Activated CD8-positive, alpha-beta T cell treated with anti-CD3 and anti-CD28 coated beads for 36 hours (primary cell): ENCODE data around the gene IGF2BP1. TPM values are rescaled to one million over a fixed set of nuclear protein-coding genes. Genes with fewer than 3 reads are reported as not detected.

ENCODE experiments used
- ATAC-seq: fragments of 200-7000 bp; cut with Tn5 transposase; one replicate; pipeline ENCODE4 v1.10.0; 2021; ENCODE audit warnings: mild to moderate bottlenecking, moderate library complexity
- CTCF ChIA-PET: fragments of 350-600 bp; sonication (Branson Sonifier 250); formaldehyde crosslinking; loops from one replicate; lab custom pipeline; 2021; ENCODE audit warnings: antibody characterized with exemption; lab: Charles Lee
- POLR2A ChIA-PET: fragments of 350-600 bp; sonication (Branson Sonifier 250); formaldehyde crosslinking; loops from one replicate; lab custom pipeline; 2021; ENCODE audit warnings: antibody characterized with exemption; lab: Charles Lee
- DNase-seq: peaks from one replicate; pipeline ENCODE4 v3.0.0-alpha.2; 2020
- H3K27ac Mint-ChIP-seq: one replicate; pipeline ENCODE4 v1.8.0; 2021; ENCODE audit warnings: mild to moderate bottlenecking, mixed read lengths
- H3K27me3 Mint-ChIP-seq: one replicate; pipeline ENCODE4 v1.8.0; 2021; ENCODE audit warnings: mixed read lengths
- H3K36me3 Mint-ChIP-seq: one replicate; pipeline ENCODE4 v1.8.0; 2021; ENCODE audit warnings: low read depth, mixed read lengths
- H3K4me1 Mint-ChIP-seq: one replicate; pipeline ENCODE4 v1.8.0; 2021; ENCODE audit warnings: low read depth, mixed read lengths
- H3K4me3 Mint-ChIP-seq: one replicate; pipeline ENCODE4 v1.8.0; 2021; ENCODE audit warnings: mild to moderate bottlenecking, moderate library complexity, mixed read lengths
- H3K9me3 Mint-ChIP-seq: one replicate; pipeline ENCODE4 v1.8.0; 2021; ENCODE audit warnings: mixed read lengths
- intact Hi-C: fragments of 100-400 bp; cut with micrococcal nuclease; formaldehyde crosslinking; loops from one replicate; pipeline ENCODE4 v1.10.0; 2022
- total RNA-seq, 2 experiments: library from RNA; stranded (reverse); gene quantifications; one replicate each; pipeline ENCODE4 v1.2.3, GENCODE V29; 2021
- TF ChIP-seq, protein P1 (sequence below): fragments of 200-600 bp; IDR thresholded peaks from one replicate; pipeline ENCODE4 v1.8.0; 2022; ENCODE audit warnings: antibody characterized with exemption, mild to moderate bottlenecking

IGF2BP1 gene
- total RNA-seq, 2 experiments from 2014 or later, result 0.18 to 0.51 TPM

DNA sequence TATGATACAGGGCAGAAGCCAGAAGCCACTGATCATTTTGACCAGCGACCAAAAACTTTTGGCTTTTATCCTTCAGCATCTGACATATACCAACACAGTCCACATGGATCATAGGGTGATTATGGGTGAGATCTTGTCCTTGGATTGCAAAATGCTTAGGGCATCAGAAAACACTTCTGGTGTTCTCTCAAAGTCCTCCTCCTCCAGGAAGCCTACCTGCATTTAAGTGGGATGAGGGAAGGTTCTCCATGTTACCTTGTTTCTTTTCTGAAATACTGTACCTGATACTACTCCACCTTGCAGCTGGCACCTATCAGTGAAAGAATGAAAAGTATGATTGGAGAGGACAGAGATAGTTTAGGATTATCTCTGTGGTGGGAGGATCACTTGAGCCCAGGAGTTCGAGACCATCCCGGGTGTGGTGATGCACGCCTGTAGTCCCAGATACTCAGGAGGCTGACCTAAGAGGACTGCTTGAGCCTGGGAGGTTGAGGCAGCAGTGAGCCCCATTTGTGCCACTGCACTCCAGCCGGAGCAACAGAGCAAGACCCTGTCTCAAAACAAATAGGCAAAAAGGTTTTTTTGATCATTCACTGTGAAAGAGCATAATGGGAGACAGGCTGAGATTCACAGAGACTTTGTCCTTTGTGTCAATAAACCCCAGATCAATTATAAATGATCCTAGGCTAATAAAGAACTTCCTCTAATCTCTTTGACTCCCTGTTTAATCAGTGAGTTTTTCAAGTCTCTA is 88.6 kb downstream of the IGF2BP1 start:
- ChIA-PET CTCF (no interaction called here), POLR2A (interaction anchor here (0.6 kb wide), 1 partner anchor 55 kb away, joined by 3 read pairs; no protein-coding TSS in a partner anchor)
- no peak overlapping the region for H3K4me3 Mint-ChIP-seq
- no peak for ATAC-seq
- DNase-seq, result no peak
- peaks cover 21% of the 10 kb centered on the region for H3K27me3 Mint-ChIP-seq
- TF ChIP-seq, protein P1, sequence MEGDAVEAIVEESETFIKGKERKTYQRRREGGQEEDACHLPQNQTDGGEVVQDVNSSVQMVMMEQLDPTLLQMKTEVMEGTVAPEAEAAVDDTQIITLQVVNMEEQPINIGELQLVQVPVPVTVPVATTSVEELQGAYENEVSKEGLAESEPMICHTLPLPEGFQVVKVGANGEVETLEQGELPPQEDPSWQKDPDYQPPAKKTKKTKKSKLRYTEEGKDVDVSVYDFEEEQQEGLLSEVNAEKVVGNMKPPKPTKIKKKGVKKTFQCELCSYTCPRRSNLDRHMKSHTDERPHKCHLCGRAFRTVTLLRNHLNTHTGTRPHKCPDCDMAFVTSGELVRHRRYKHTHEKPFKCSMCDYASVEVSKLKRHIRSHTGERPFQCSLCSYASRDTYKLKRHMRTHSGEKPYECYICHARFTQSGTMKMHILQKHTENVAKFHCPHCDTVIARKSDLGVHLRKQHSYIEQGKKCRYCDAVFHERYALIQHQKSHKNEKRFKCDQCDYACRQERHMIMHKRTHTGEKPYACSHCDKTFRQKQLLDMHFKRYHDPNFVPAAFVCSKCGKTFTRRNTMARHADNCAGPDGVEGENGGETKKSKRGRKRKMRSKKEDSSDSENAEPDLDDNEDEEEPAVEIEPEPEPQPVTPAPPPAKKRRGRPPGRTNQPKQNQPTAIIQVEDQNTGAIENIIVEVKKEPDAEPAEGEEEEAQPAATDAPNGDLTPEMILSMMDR, result no peak
- no peaks in the 10 kb centered on the region for H3K36me3 Mint-ChIP-seq
- intact Hi-C loops, result no loop called here
- H3K9me3 Mint-ChIP-seq, result no peaks in the 10 kb centered on the region
- no peak overlapping the region for H3K27ac Mint-ChIP-seq
- H3K4me1 Mint-ChIP-seq, result no peaks in the 10 kb centered on the region

- no peaks in the 10 kb centered on the region for H3K4me1 Mint-ChIP-seq
- H3K27ac Mint-ChIP-seq, result no peak overlapping the region
- no peaks in the 10 kb centered on the region for H3K9me3 Mint-ChIP-seq
- DNase-seq (no peak), ATAC-seq (no peak)
- H3K4me3 Mint-ChIP-seq, result no peak overlapping the region
- ChIA-PET CTCF (no interaction called here), POLR2A (no interaction called here)
- H3K36me3 Mint-ChIP-seq, result no peaks in the 10 kb centered on the region
- intact Hi-C loops, result no loop called here
- H3K27me3 Mint-ChIP-seq, result peaks cover 18% of the 10 kb centered on the region
- TF ChIP-seq, protein P1, result no peak
These were observed 89.1 kb downstream of the IGF2BP1 start for GRCh38 chr17:49086316-49086605.

GRCh38 chr17:49086649-49087048 is 89.5 kb downstream of the IGF2BP1 start:
- CTCF ChIA-PET, result no interaction called here
- H3K27me3 Mint-ChIP-seq, result peaks cover 17% of the 10 kb centered on the region
- TF ChIP-seq, protein P1, result no peak
- no peaks in the 10 kb centered on the region for H3K36me3 Mint-ChIP-seq
- intact Hi-C loops, result no loop called here
- POLR2A ChIA-PET, result no interaction called here
- ATAC-seq, result no peak
- H3K4me3 Mint-ChIP-seq, result no peak overlapping the region
- DNase-seq, result no peak
- no peaks in the 10 kb centered on the region for H3K9me3 Mint-ChIP-seq
- no peak overlapping the region for H3K27ac Mint-ChIP-seq
- H3K4me1 Mint-ChIP-seq, result no peaks in the 10 kb centered on the region

DNA sequence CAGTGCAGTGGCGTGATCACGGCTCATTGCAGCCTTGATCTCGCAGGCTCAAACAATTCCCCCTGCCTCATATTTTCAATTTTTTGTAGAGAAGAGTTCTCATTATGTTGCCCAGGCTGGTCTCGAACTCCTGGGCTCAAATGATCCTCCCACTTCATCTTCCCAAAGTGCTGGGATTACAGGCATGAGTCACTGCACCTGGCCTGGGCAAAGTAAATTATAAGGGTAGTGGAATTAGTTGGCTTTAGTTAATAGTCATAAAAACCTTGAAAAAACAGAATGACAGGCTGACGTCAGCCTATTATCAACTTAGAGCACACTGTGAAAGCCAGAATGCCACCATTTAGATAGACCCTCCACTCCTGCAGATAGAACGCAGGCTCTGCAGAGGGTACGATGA is 91.9 kb downstream of the IGF2BP1 start:
- Mint-ChIP-seq H3K4me1 (no peaks in the 10 kb centered on the region), H3K27me3 (peaks cover 17% of the 10 kb centered on the region), H3K4me3 (no peak overlapping the region), H3K36me3 (no peaks in the 10 kb centered on the region), H3K27ac (no peak overlapping the region), H3K9me3 (no peaks in the 10 kb centered on the region)
- POLR2A ChIA-PET, result no interaction called here
- DNase-seq (no peak), ATAC-seq (no peak)
- TF ChIP-seq, protein P1, result no peak
- intact Hi-C loops, result no loop called here
- CTCF ChIA-PET, result interaction anchor here (1.3 kb wide), 1 partner anchor 21 kb away, joined by 3 read pairs; no protein-coding TSS in a partner anchor

DNA sequence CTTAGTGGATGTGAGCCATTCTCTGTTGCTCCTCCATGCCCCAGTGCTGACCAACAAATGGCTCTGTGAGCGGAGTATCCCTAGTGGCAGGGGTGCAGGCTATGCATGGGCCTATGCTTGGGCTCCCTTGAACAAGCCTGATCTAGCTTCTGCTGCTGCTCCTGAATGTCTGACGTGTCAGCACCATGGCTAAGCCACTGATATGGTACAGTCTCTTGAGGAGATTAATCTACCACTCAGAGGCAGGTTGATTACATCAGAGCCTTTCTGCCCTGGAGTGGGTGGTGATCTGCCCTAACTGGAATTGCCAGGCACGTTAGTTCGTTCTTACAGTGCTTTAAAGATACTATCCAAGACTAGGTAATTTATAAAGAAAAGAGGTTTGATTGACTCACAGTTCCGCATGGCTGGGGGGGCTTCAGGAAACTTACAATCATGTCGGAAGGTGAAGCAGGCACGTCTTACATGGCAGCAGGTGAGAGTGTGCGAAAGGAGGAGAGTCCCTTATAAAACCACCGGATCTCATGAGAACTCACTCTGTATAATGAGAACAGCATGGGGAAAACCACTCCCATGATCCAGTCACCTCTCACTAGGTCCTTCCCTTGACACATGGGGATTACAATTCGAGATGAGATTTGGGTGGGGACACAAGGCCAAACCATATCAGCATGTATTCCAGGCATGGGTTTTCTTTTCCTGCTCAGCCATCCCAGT is 93.9 kb downstream of the IGF2BP1 start:
- no peaks in the 10 kb centered on the region for H3K36me3 Mint-ChIP-seq
- ChIA-PET CTCF (no interaction called here), POLR2A (no interaction called here)
- H3K4me3 Mint-ChIP-seq, result no peak overlapping the region
- TF ChIP-seq, protein P1, result no peak
- H3K9me3 Mint-ChIP-seq, result no peaks in the 10 kb centered on the region
- intact Hi-C loops, result no loop called here
- H3K4me1 Mint-ChIP-seq, result no peaks in the 10 kb centered on the region
- ATAC-seq, result no peak
- peaks cover 13% of the 10 kb centered on the region for H3K27me3 Mint-ChIP-seq
- no peak overlapping the region for H3K27ac Mint-ChIP-seq
- DNase-seq, result no peak
